ENCODE measurements around the gene BCAS3.

DNA sequence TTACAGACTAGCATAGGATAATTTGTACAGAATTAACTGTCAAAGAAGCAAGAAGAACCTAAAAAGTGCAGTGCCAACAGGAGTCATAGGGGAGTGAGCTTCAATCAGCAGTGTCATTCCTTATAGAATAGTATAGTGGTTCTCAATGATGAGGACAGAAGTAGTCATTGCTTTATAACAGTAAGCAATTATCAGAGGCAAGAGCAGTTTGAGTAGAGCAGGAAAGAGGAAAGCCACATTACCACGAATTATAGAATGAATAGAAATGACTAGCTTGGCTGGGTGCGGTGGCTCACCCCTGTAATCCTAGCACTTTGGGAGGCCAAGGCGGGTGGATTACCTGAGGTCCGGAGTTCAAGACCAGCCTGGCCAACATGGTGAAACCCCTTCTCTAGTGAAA lies 512.3 kb downstream of the BCAS3 start:
- TF ChIP-seq, protein P1, sequence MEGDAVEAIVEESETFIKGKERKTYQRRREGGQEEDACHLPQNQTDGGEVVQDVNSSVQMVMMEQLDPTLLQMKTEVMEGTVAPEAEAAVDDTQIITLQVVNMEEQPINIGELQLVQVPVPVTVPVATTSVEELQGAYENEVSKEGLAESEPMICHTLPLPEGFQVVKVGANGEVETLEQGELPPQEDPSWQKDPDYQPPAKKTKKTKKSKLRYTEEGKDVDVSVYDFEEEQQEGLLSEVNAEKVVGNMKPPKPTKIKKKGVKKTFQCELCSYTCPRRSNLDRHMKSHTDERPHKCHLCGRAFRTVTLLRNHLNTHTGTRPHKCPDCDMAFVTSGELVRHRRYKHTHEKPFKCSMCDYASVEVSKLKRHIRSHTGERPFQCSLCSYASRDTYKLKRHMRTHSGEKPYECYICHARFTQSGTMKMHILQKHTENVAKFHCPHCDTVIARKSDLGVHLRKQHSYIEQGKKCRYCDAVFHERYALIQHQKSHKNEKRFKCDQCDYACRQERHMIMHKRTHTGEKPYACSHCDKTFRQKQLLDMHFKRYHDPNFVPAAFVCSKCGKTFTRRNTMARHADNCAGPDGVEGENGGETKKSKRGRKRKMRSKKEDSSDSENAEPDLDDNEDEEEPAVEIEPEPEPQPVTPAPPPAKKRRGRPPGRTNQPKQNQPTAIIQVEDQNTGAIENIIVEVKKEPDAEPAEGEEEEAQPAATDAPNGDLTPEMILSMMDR (IDR thresholded peaks at IDR 0.05), result no peak
- TF ChIP-seq POLR2A (IDR thresholded peaks at IDR 0.05), result no peak
